ENCODE results near the gene STON2.

Gene STON2

GRCh38 chr14:81220580-81220829 is 179.6 kb downstream of the STON2 start:
- DNase-seq, result no peak

GRCh38 chr14:81219759-81220579 is 180.2 kb downstream of the STON2 start:
- DNase-seq, result peak; percentile 12 to 42

DNA sequence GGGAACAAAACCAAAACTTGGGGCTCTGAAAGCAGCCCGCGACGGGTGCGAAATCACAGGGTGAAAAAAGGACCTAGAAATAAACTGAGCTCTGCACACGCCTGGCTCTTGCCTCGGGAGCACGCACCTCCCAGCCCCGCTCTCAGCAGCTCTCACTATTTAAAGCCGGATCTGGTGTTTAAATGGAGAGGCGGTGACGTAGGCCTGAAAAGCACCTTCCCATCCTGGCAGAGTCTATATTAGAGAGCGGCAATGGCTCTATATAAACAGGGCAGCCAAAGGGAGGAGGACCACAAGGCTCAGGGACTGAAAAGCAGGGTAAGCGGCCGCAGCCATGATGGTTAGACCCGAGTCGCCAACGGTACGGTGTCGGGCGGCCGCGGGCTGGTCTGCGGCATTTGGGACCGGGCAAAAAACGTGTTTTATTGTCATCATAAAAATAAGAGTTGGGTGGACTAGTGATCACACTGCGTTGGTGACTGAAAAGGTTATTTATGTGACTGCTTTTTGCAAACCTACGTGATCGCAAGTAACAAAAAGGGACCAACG is 180.8 kb downstream of the STON2 start:
- DNase-seq, result peak; percentile 68 to 82

DNA sequence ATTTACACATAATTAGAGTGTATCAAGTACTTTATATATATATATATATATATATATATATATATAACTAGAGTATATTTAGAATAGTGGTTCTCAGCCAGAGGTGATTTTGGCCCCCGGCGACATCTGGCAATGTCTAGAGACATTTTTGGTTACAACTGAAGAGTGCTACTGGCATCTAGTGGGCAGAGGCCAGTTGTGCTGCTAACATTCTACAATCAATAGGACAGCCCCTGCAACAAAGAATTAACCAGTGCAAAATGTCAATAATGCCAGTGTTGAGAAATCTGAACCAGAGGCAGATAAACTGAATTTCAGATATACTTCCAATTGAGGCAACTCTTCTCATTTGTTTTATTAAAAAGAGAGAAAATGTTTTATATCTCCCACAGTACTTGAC is 188.3 kb downstream of the STON2 start:
- peak; percentile 9 to 13 for DNase-seq
